Pulmonary artery endothelial cell (primary cell): ENCODE data around the gene PPP2R5E. TPM values are rescaled to one million over a fixed set of nuclear protein-coding genes. Genes with fewer than 3 reads are reported as not detected.
A peak's percentile ranks its signal among the peaks of the same experiment; 100 is the strongest.

Experiments
- DNase-seq: peaks from one replicate; pipeline ENCODE4 v3.0.0-alpha.2; 2011; ENCODE audit warnings: low read depth, low spot score
- total RNA-seq: library from RNA; depleted of rRNA; stranded (reverse); fragments of >200 nt; gene quantifications from 2 replicates; pipeline ENCODE4 v1.2.3, GENCODE V29; 2014

The PPP2R5E gene
- total RNA-seq, 1 donor from 2014 or later: 13.4 TPM

GRCh38 chr14:63435204-63435603 is 108.0 kb downstream of the PPP2R5E start:
- DNase-seq: no peak

- no peak for DNase-seq
Observed at GRCh38 chr14:63432888-63433552, 110.2 kb downstream of the PPP2R5E start.

- no peak for DNase-seq
Observed at GRCh38 chr14:63432228-63432627, 110.9 kb downstream of the PPP2R5E start.

GRCh38 chr14:63431466-63431865 is 111.7 kb downstream of the PPP2R5E start:
- DNase-seq: no peak

- DNase-seq: no peak
Observed at GRCh38 chr14:63428486-63428885, 114.7 kb downstream of the PPP2R5E start.

GRCh38 chr14:63426838-63427352 is 116.3 kb downstream of the PPP2R5E start:
- DNase-seq: no peak

GRCh38 chr14:63423889-63424288 is 119.3 kb downstream of the PPP2R5E start:
- no peak for DNase-seq

GRCh38 chr14:63423381-63423780 is 119.8 kb downstream of the PPP2R5E start:
- DNase-seq: no peak

GRCh38 chr14:63421919-63422318 is 121.3 kb downstream of the PPP2R5E start:
- no peak for DNase-seq

GRCh38 chr14:63421226-63421625 is 122.0 kb downstream of the PPP2R5E start:
- no peak for DNase-seq

GRCh38 chr14:63418020-63418419 is 125.2 kb downstream of the PPP2R5E start:
- no peak for DNase-seq

- DNase-seq: no peak
Observed at GRCh38 chr14:63413009-63413408, 130.2 kb downstream of the PPP2R5E start.

- no peak for DNase-seq
Observed at GRCh38 chr14:63406333-63406732, 136.8 kb downstream of the PPP2R5E start.

GRCh38 chr14:63405715-63406114 is 137.5 kb downstream of the PPP2R5E start:
- no peak for DNase-seq

- DNase-seq: no peak
Observed at GRCh38 chr14:63404906-63405305, 138.3 kb downstream of the PPP2R5E start.

- no peak for DNase-seq
Observed at GRCh38 chr14:63401646-63402045, 141.5 kb downstream of the PPP2R5E start.

GRCh38 chr14:63398952-63399351 is 144.2 kb downstream of the PPP2R5E start:
- no peak for DNase-seq

- no peak for DNase-seq
Observed at GRCh38 chr14:63394841-63395240, 148.3 kb downstream of the PPP2R5E start.

GRCh38 chr14:63394432-63394831 is 148.7 kb downstream of the PPP2R5E start:
- no peak for DNase-seq

GRCh38 chr14:63393012-63393411 is 150.2 kb downstream of the PPP2R5E start:
- no peak for DNase-seq

- DNase-seq: no peak
Observed at GRCh38 chr14:63392236-63392635, 150.9 kb downstream of the PPP2R5E start.

GRCh38 chr14:63388766-63389431 is 154.3 kb downstream of the PPP2R5E start:
- peak; percentile 30 for DNase-seq

GRCh38 chr14:63387711-63388110 is 155.5 kb downstream of the PPP2R5E start:
- DNase-seq: no peak
